Stimulated activated CD8-positive, alpha-beta memory T cell treated with anti-CD3 and anti-CD28 coated beads, Interleukin-7, amount 100 ng/mL, for 24 hours (primary cell): Measurements from ENCODE around the gene ZNF385A.

Experiments used
- DNase-seq: peaks from one replicate; pipeline ENCODE4 v3.0.0-alpha.2; 2020; ENCODE audit warnings: low read depth

Gene ZNF385A

DNA sequence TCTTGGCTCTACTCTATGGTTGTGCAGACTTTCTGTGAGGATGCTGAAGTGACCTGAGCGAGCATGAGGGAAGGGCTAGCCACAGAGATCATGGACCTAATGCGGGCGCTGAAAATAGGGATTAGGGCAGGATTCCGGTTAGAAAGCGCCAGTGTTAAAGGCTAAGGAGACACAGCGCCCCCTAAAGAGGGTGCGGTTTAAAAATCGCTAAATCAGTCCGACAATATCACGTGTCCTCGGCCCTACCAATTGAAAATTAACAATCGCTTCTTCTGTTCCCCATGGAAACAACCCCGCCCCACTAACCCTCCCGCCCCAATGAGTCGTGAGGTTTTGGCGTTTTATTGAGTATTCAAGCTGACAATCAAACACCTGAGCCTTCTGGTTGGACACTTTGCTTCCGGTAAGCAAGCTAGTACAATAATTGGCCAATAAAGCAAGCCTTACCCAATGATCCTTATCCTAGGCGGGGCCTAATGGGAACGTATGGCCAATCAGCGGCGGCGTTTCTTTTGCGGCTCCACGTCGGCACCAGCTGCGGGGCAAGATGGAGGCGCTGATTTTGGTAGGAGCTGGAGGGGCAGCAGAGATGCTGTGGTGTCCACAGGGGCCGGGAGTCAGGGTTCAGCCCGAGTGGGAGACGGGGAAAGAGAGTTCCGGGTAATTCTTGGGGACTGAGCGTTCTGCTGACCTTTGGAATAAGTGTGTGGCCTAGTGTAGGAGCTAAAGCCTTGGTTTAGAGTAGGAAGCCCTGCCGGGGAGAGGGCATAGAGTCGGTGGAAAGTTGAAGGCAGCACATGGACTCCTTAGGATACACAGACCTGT is 59.7 kb downstream of the ZNF385A start, which contains the start of gene COPZ1:
TSS of gene COPZ1 (plus strand) at position 515 of the 825 bp plus-strand sequence. CDS start at position 548, 33 bp downstream.
- DNase-seq, result peak; percentile 81

DNA sequence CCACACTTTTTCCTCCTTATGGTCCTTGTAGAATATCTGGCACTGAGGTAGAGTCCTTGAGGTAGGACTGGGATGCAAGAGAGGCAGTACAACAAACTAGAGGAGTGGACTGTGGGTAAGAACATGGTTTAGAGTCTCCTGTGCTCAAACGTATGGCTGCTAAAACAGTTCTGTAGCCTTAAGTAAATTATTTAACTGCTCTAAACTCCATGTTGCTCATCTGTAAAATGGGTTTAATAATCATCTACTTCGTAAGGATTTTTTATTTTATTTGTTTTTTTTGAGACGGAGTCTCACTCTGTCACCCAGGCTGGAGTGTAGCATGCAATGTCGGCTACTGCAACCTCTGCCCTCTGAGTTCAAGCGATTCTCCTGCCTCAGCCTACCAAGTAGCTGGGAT is 63.2 kb downstream of the ZNF385A start:
- DNase-seq, result no peak
